Measurements from ENCODE around the gene FAM131B.

DNA sequence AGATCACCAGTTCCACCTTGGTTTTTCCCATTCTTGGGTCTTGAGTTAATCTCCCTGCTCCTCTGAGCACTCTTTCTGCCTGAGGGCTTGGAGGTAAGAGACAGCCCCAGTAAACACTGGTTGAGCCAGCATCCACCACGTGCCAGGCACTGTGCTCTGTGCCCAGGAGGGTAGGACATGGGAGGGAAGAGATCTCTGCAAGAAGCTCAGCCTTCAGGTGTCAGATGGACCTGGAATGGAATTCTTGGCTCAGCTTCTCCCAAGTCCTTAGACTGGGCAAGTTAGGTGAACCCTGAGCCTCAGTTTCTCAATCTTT, 21.1 kb upstream of the FAM131B start:
- TF ChIP-seq CTCF (IDR thresholded peaks at IDR 0.05) (no peak), POLR2A (IDR thresholded peaks at IDR 0.05) (no peak)

Data from heart left ventricle (tissue), 13 donors.